ENCODE results near the gene FOXJ3.

FOXJ3 gene

GRCh38 chr1:42306977-42307376 is 28.1 kb downstream of the FOXJ3 start:
- DNase-seq = no peak

- DNase-seq = no peak
Observed at GRCh38 chr1:42305639-42306038, 29.4 kb downstream of the FOXJ3 start.

GRCh38 chr1:42302034-42302433 is 33.0 kb downstream of the FOXJ3 start:
- no peak for DNase-seq

GRCh38 chr1:42298520-42298919 is 36.5 kb downstream of the FOXJ3 start:
- DNase-seq = no peak

GRCh38 chr1:42295816-42296215 is 39.2 kb downstream of the FOXJ3 start:
- DNase-seq = no peak

- no peak for DNase-seq
Observed at GRCh38 chr1:42290130-42290529, 44.9 kb downstream of the FOXJ3 start.

- DNase-seq = no peak
Observed at GRCh38 chr1:42288311-42288985, 46.6 kb downstream of the FOXJ3 start.

GRCh38 chr1:42282867-42283583 is 52.0 kb downstream of the FOXJ3 start:
- DNase-seq = no peak

GRCh38 chr1:42282024-42282579 is 52.9 kb downstream of the FOXJ3 start:
- no peak for DNase-seq

GRCh38 chr1:42280821-42281220 is 54.2 kb downstream of the FOXJ3 start:
- DNase-seq = no peak

GRCh38 chr1:42279055-42279454 is 56.0 kb downstream of the FOXJ3 start:
- no peak for DNase-seq

GRCh38 chr1:42272920-42273319 is 62.1 kb downstream of the FOXJ3 start:
- DNase-seq = no peak

GRCh38 chr1:42267904-42268303 is 67.1 kb downstream of the FOXJ3 start:
- no peak for DNase-seq

- no peak for DNase-seq
Observed at GRCh38 chr1:42266253-42267135, 68.5 kb downstream of the FOXJ3 start.

- no peak for DNase-seq
Observed at GRCh38 chr1:42264511-42265190, 70.4 kb downstream of the FOXJ3 start.

- DNase-seq = no peak
Observed at GRCh38 chr1:42263019-42263418, 72.0 kb downstream of the FOXJ3 start.

- peak in 1 of 2 donors; percentile 3 for DNase-seq
Observed at GRCh38 chr1:42260376-42261070, 74.5 kb downstream of the FOXJ3 start.

GRCh38 chr1:42259739-42260064 is 75.3 kb downstream of the FOXJ3 start:
- DNase-seq = peak in 1 of 2 donors; percentile 12

GRCh38 chr1:42259059-42259738 is 75.8 kb downstream of the FOXJ3 start:
- no peak for DNase-seq

GRCh38 chr1:42258218-42258617 is 76.8 kb downstream of the FOXJ3 start:
- DNase-seq = no peak

GRCh38 chr1:42251042-42251441 is 84.0 kb downstream of the FOXJ3 start:
- no peak for DNase-seq
